ENCODE results near the gene CTDSPL.

The CTDSPL gene

GRCh38 chr3:37864904-37865303 lies 3.2 kb downstream of the CTDSPL start:
- Histone ChIP-seq H3K27ac (replicated peaks) (no peak overlapping the region), H3K4me3 (replicated peaks; ENCODE audit: insufficient read depth, low read length) (no peak overlapping the region), H3K27me3 (ENCODE audit: insufficient read depth, poor library complexity, severe bottlenecking) (peaks cover 56% of the 10 kb centered on the region)
- no peak for TF ChIP-seq POLR2AphosphoS5 (IDR thresholded peaks at IDR 0.05; ENCODE audit: low read depth)
- no peak for TF ChIP-seq REST (IDR thresholded peaks at IDR 0.05; ENCODE audit: insufficient replicate concordance, low read depth)
- TF ChIP-seq SPI1 (IDR thresholded peaks at IDR 0.05; ENCODE audit: borderline replicate concordance, low read depth): no peak
- TF ChIP-seq CTCF (IDR thresholded peaks at IDR 0.05; ENCODE audit: insufficient read depth, low read length): no peak
- TF ChIP-seq GABPA (IDR thresholded peaks at IDR 0.05; ENCODE audit: low read depth): no peak
- no peak for DNase-seq (ENCODE audit: low read depth in 1 of 2, low spot score in 1 of 2)

DNA sequence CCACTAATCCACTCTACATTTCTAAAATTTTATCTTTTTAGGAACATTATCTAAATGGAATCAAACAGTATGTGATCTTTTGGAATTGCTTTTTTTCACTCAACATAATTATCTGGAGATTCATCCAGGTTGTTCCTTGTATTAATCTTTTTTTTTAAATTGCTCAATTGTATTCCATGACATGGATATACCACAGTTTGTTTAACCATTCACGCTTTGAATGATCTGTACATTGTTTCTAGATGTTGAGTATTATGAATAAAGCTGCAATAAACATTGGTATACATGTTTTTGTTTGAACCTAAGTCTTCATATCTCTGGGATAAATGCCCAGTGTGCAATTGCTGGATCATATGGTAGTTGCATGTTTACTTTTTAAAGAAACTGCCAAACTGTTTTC lies 5.5 kb downstream of the CTDSPL start:
- DNase-seq (ENCODE audit: low read depth in 1 of 2, low spot score in 1 of 2): no peak
- H3K4me3 ChIP-seq (replicated peaks; ENCODE audit: insufficient read depth, low read length): no peak overlapping the region
- no peak overlapping the region for H3K27ac ChIP-seq (replicated peaks)
- H3K27me3 ChIP-seq (ENCODE audit: insufficient read depth, poor library complexity, severe bottlenecking): peaks cover 47% of the 10 kb centered on the region
- TF ChIP-seq REST (IDR thresholded peaks at IDR 0.05; ENCODE audit: insufficient replicate concordance, low read depth) (no peak), GABPA (IDR thresholded peaks at IDR 0.05; ENCODE audit: low read depth) (no peak)

- no peak overlapping the region for H3K27ac ChIP-seq (replicated peaks)
- no peak for DNase-seq (ENCODE audit: low read depth in 1 of 2, low spot score in 1 of 2)
- peaks cover 14% of the 10 kb centered on the region for H3K27me3 ChIP-seq (ENCODE audit: insufficient read depth, poor library complexity, severe bottlenecking)
- TF ChIP-seq REST (IDR thresholded peaks at IDR 0.05; ENCODE audit: insufficient replicate concordance, low read depth) (no peak), SPI1 (IDR thresholded peaks at IDR 0.05; ENCODE audit: borderline replicate concordance, low read depth) (no peak), GABPA (IDR thresholded peaks at IDR 0.05; ENCODE audit: low read depth) (no peak), CTCF (IDR thresholded peaks at IDR 0.05; ENCODE audit: insufficient read depth, low read length) (no peak), POLR2AphosphoS5 (IDR thresholded peaks at IDR 0.05; ENCODE audit: low read depth) (no peak)
- no peak overlapping the region for H3K4me3 ChIP-seq (replicated peaks; ENCODE audit: insufficient read depth, low read length)
Observed at GRCh38 chr3:37871858-37872257, 10.2 kb downstream of the CTDSPL start.

Data from HL-60 (cell line).